Caco-2 (cell line): ENCODE measurements around the gene FBXO21. TPM values are rescaled to one million over a fixed set of nuclear protein-coding genes. Genes with fewer than 3 reads are reported as not detected.

Experiments used
- BruUV-seq: library from RNA; stranded (reverse); fragments of 400-500 nt; replicated peaks from 2 replicates; lab custom pipeline; 2021; lab: Mats Ljungman, UMichigan
- CTCF ChIA-PET: fragments of 300-600 bp; sonication (Branson Sonifier 250); formaldehyde crosslinking; loops from one replicate; lab custom pipeline; 2022; ENCODE audit warnings: antibody characterized with exemption; lab: Charles Lee
- POLR2A ChIA-PET: fragments of 300-600 bp; sonication (Branson Sonifier 250); formaldehyde crosslinking; loops from one replicate; lab custom pipeline; 2022; ENCODE audit warnings: antibody characterized with exemption; lab: Charles Lee
- DNase-seq, 2 experiments: peaks; one replicate each; pipeline versions ENCODE4 v3.0.0 to v3.0.0-alpha.2; 2020 to 2022
- H3K27me3 ChIP-seq: replicated peaks from 2 replicates; pipeline ENCODE4 v1.6.0; 2011; ENCODE audit warnings: low read length; ENCODE audit not compliant: control insufficient read depth, insufficient read depth
- H3K36me3 ChIP-seq: 2 replicates; pipeline ENCODE4 v1.5.1; 2011; ENCODE audit warnings: low read length; ENCODE audit not compliant: control insufficient read depth, insufficient read depth
- H3K4me1 ChIP-seq: fragments of 250-450 bp; sonication (Bioruptor Pico); 2 replicates; pipeline ENCODE4 v1.5.1; 2020; ENCODE audit warnings: mild to moderate bottlenecking
- H3K4me3 ChIP-seq: 2 replicates; pipeline ENCODE4 v1.5.1; 2011; ENCODE audit warnings: low read depth, mild to moderate bottlenecking, control low read depth, low read length
- H3K9me3 ChIP-seq: fragments of 250-450 bp; sonication (Bioruptor Pico); 2 replicates; pipeline ENCODE4 v1.5.1; 2020; ENCODE audit warnings: mild to moderate bottlenecking, moderate library complexity
- H3K27ac Mint-ChIP-seq: one replicate; pipeline ENCODE4 v1.8.0; 2022; ENCODE audit warnings: mixed read lengths; ENCODE audit not compliant: unreplicated experiment
- H3K27me3 Mint-ChIP-seq: one replicate; pipeline ENCODE4 v1.8.0; 2022; ENCODE audit warnings: mixed read lengths; ENCODE audit not compliant: insufficient read depth, unreplicated experiment
- H3K36me3 Mint-ChIP-seq: one replicate; pipeline ENCODE4 v1.8.0; 2022; ENCODE audit warnings: mild to moderate bottlenecking, mixed read lengths; ENCODE audit not compliant: insufficient read depth, unreplicated experiment
- H3K4me1 Mint-ChIP-seq: one replicate; pipeline ENCODE4 v1.8.0; 2022; ENCODE audit warnings: low read depth, mixed read lengths; ENCODE audit not compliant: unreplicated experiment
- H3K4me3 Mint-ChIP-seq: one replicate; pipeline ENCODE4 v1.8.0; 2022; ENCODE audit warnings: mild to moderate bottlenecking, moderate library complexity, mixed read lengths; ENCODE audit not compliant: unreplicated experiment
- H3K9me3 Mint-ChIP-seq: one replicate; pipeline ENCODE4 v1.8.0; 2022; ENCODE audit warnings: mixed read lengths; ENCODE audit not compliant: unreplicated experiment
- intact Hi-C: fragments of 100-400 bp; cut with micrococcal nuclease; formaldehyde crosslinking; loops from one replicate; pipeline ENCODE4 v1.10.0; 2022; ENCODE audit not compliant: unreplicated experiment
- total RNA-seq: library from RNA; stranded (reverse); gene quantifications from 2 replicates; pipeline ENCODE4 v1.2.3, GENCODE V29; 2022
- TF ChIP-seq, protein P1 (sequence below), 2 experiments: fragments of 200-600 bp in 1 of 2; IDR thresholded peaks; 1 replicate in 1 of 2; 2 replicates in 1 of 2; pipeline versions ENCODE4 v1.5.1 to v1.8.0; 2011 to 2022; ENCODE audit warnings: antibody characterized with exemption in 1 of 2, control low read depth in 1 of 2, inconsistent platforms in 1 of 2, low read depth in 1 of 2, low read length in 1 of 2, mild to moderate bottlenecking in 1 of 2, moderate library complexity in 1 of 2; ENCODE audit not compliant: insufficient read depth in 1 of 2, severe bottlenecking in 1 of 2, unreplicated experiment in 1 of 2

FBXO21 gene
- total RNA-seq, 1 experiment from 2014 or later = 44.5 TPM

DNA sequence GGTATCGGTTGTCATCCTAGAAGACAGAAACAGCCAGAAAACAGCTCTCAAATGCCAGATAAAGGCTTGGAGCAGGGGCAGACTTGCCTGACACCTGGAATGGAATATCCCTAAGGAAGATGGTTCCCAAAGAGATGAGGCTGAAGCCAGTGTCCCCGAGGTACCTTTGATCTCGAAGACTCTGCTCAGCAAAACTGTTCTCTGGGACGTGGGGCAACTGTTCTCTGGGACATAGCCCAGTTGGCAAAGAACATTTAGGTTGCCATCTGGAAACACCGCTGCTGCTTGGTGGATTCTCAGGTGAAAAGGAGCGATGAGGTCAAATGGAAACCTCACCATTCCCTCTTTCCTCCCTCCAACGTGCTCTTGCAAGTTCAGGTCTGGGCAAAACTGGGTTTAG lies 27.9 kb upstream of the FBXO21 start:
- BruUV-seq = no TSS peak
- Histone ChIP-seq H3K4me1 (no peaks in the 10 kb centered on the region), H3K36me3 (no peaks in the 10 kb centered on the region), H3K27me3 (peaks cover 2% of the 10 kb centered on the region; the same call in 1 of the 2 replicates), H3K4me3 (no peak overlapping the region), H3K9me3 (no peaks in the 10 kb centered on the region)
- ChIA-PET CTCF (no interaction called here), POLR2A (no interaction called here)
- intact Hi-C loops = no loop called here
- no peak for DNase-seq
- H3K27me3 Mint-ChIP-seq = peaks cover 10% of the 10 kb centered on the region
- H3K9me3 Mint-ChIP-seq = no peaks in the 10 kb centered on the region
- H3K36me3 Mint-ChIP-seq = no peaks in the 10 kb centered on the region
- TF ChIP-seq, protein P1, sequence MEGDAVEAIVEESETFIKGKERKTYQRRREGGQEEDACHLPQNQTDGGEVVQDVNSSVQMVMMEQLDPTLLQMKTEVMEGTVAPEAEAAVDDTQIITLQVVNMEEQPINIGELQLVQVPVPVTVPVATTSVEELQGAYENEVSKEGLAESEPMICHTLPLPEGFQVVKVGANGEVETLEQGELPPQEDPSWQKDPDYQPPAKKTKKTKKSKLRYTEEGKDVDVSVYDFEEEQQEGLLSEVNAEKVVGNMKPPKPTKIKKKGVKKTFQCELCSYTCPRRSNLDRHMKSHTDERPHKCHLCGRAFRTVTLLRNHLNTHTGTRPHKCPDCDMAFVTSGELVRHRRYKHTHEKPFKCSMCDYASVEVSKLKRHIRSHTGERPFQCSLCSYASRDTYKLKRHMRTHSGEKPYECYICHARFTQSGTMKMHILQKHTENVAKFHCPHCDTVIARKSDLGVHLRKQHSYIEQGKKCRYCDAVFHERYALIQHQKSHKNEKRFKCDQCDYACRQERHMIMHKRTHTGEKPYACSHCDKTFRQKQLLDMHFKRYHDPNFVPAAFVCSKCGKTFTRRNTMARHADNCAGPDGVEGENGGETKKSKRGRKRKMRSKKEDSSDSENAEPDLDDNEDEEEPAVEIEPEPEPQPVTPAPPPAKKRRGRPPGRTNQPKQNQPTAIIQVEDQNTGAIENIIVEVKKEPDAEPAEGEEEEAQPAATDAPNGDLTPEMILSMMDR (IDR thresholded peaks at IDR 0.05; ENCODE audit: insufficient read depth in 1 of 2, low read depth in 1 of 2, low read length in 1 of 2, severe bottlenecking in 1 of 2, unreplicated experiment in 1 of 2) = no peak
- no peak overlapping the region for H3K27ac Mint-ChIP-seq
- H3K4me3 Mint-ChIP-seq = no peak overlapping the region
- H3K4me1 Mint-ChIP-seq = no peaks in the 10 kb centered on the region

- TF ChIP-seq, protein P1 (IDR thresholded peaks at IDR 0.05; ENCODE audit: insufficient read depth in 1 of 2, low read depth in 1 of 2, low read length in 1 of 2, severe bottlenecking in 1 of 2, unreplicated experiment in 1 of 2) = no peak
- no TSS peak for BruUV-seq
- no peak overlapping the region for H3K27ac Mint-ChIP-seq
Measured at GRCh38 chr12:117216686-117217085, 26.4 kb upstream of the FBXO21 start.

GRCh38 chr12:117214797-117215196 lies 24.5 kb upstream of the FBXO21 start:
- TF ChIP-seq, protein P1 (IDR thresholded peaks at IDR 0.05; ENCODE audit: insufficient read depth in 1 of 2, low read depth in 1 of 2, low read length in 1 of 2, severe bottlenecking in 1 of 2, unreplicated experiment in 1 of 2) = no peak
- Histone ChIP-seq H3K9me3 (no peaks in the 10 kb centered on the region), H3K27me3 (peaks cover 2% of the 10 kb centered on the region; the same call in 1 of the 2 replicates), H3K4me3 (no peak overlapping the region), H3K36me3 (no peaks in the 10 kb centered on the region), H3K4me1 (no peaks in the 10 kb centered on the region)
- H3K36me3 Mint-ChIP-seq = no peaks in the 10 kb centered on the region
- H3K27me3 Mint-ChIP-seq = peaks cover 24% of the 10 kb centered on the region
- no peaks in the 10 kb centered on the region for H3K4me1 Mint-ChIP-seq
- H3K4me3 Mint-ChIP-seq = no peak overlapping the region
- CTCF ChIA-PET = no interaction called here
- no peak overlapping the region for H3K27ac Mint-ChIP-seq
- no TSS peak for BruUV-seq
- POLR2A ChIA-PET = no interaction called here
- intact Hi-C loops = loop anchor here (5.0 kb wide), 2 partner anchors 623 to 638 kb away; no protein-coding TSS in a partner anchor
- H3K9me3 Mint-ChIP-seq = no peaks in the 10 kb centered on the region
- DNase-seq = no peak

More at GRCh38 chr12:117216686-117217085, 26.4 kb upstream of the FBXO21 start:
- no peaks in the 10 kb centered on the region for H3K9me3 ChIP-seq
- Mint-ChIP-seq H3K27me3 (peaks cover 18% of the 10 kb centered on the region), H3K4me3 (no peak overlapping the region), H3K36me3 (no peaks in the 10 kb centered on the region), H3K9me3 (no peaks in the 10 kb centered on the region), H3K4me1 (no peaks in the 10 kb centered on the region)
- H3K4me1 ChIP-seq = no peaks in the 10 kb centered on the region
- ChIA-PET CTCF (no interaction called here), POLR2A (no interaction called here)
- intact Hi-C loops = no loop called here
- no peaks in the 10 kb centered on the region for H3K36me3 ChIP-seq
- DNase-seq = no peak
- H3K27me3 ChIP-seq = peaks cover 2% of the 10 kb centered on the region; the same call in 1 of the 2 replicates
- H3K4me3 ChIP-seq = no peak overlapping the region
